Measurements from ENCODE around the gene CLEC2A.

GRCh38 chr12:9864913-9865675, 67.1 kb downstream of the CLEC2A start:
- TF ChIP-seq CTCF (IDR thresholded peaks at IDR 0.05), result no peak
- no peak for TF ChIP-seq SIN3A (IDR thresholded peaks at IDR 0.05; ENCODE audit: borderline replicate concordance, insufficient read depth, low read depth, low read length)
- TF ChIP-seq POLR2AphosphoS5 (IDR thresholded peaks at IDR 0.05; ENCODE audit: low read depth, low read length), result no peak
- TF ChIP-seq REST (IDR thresholded peaks at IDR 0.05; ENCODE audit: insufficient read depth in 1 of 2, low read depth in 2 of 2, low read length in 1 of 2), result no peak
